AG04450 (cell line): ENCODE measurements around the gene UCHL5. TPM values are rescaled to one million over a fixed set of nuclear protein-coding genes. Genes with fewer than 3 reads are reported as not detected.

Experiments used
- CTCF ChIA-PET: fragments of 300-600, 350-600 bp; formaldehyde crosslinking; extraction: SDS; loops from one replicate; lab custom pipeline; 2022; ENCODE audit warnings: antibody characterized with exemption, inconsistent platforms; lab: Charles Lee
- POLR2A ChIA-PET: fragments of 350-600 bp; formaldehyde crosslinking; extraction: SDS; loops from one replicate; lab custom pipeline; 2021; ENCODE audit warnings: antibody characterized with exemption, inconsistent platforms; lab: Yijun Ruan, JAX
- DNase-seq: peaks from one replicate; pipeline ENCODE4 v3.0.0-alpha.2; 2011; ENCODE audit warnings: low read depth, low spot score
- H3K27ac ChIP-seq: one replicate; pipeline ENCODE4 v1.5.1; 2012; ENCODE audit warnings: low read depth, low read length, control low read depth
- H3K27me3 ChIP-seq: one replicate; pipeline ENCODE4 v1.6.0; 2012; ENCODE audit warnings: low read length; ENCODE audit not compliant: control insufficient read depth, insufficient read depth
- H3K4me3 ChIP-seq: 2 replicates; pipeline ENCODE4 v1.5.1; 2011; ENCODE audit warnings: mild to moderate bottlenecking, low read depth, low read length, control low read depth
- H3K9me3 ChIP-seq: 2 replicates; pipeline ENCODE4 v1.5.1; 2012; ENCODE audit warnings: low read length; ENCODE audit not compliant: control insufficient read depth, insufficient read depth
- CTCF ChIP-seq: IDR thresholded peaks from 2 replicates; pipeline ENCODE4 v1.5.1; 2011; ENCODE audit warnings: low read depth, low read length, control low read depth, inconsistent platforms
- polyA plus RNA-seq: library from polyadenylated mRNA; depleted of rRNA; stranded (reverse); fragments of >200 nt; gene quantifications from 2 replicates; pipeline ENCODE4 v1.2.3, GENCODE V29; 2011; rRNA removed
- small RNA-seq: library from RNA; depleted of rRNA; stranded (forward); fragments of <200 nt; gene quantifications from one replicate; pipeline ENCODE3, GENCODE V24; 2012; ENCODE audit warnings: low read depth; ENCODE audit not compliant: insufficient read length

The UCHL5 gene
- polyA plus RNA-seq, 1 experiment, result 28.8 TPM

- Histone ChIP-seq H3K4me3 (no peak overlapping the region), H3K27ac (no peak overlapping the region), H3K27me3 (no peaks in the 10 kb centered on the region), H3K9me3 (no peaks in the 10 kb centered on the region)
- CTCF ChIA-PET, result no interaction called here
- TF ChIP-seq CTCF, result no peak
- POLR2A ChIA-PET, result no interaction called here
- DNase-seq, result no peak
These were observed 93.1 kb downstream of the UCHL5 start for GRCh38 chr1:192966073-192966472.

GRCh38 chr1:192962901-192963300 is 96.3 kb downstream of the UCHL5 start:
- Histone ChIP-seq H3K27me3 (no peaks in the 10 kb centered on the region), H3K27ac (no peak overlapping the region), H3K4me3 (no peak overlapping the region), H3K9me3 (no peaks in the 10 kb centered on the region)
- TF ChIP-seq CTCF, result no peak
- POLR2A ChIA-PET, result no interaction called here
- CTCF ChIA-PET, result no interaction called here
- no peak for DNase-seq

Small RNA genes lying within 50 kb of the gene (small RNA-seq; reads per million reads assigned to genes)
- gene SCARNA18B, result 1.6 reads per million

Other genes with a start within 250 kb of the UCHL5 start
- 28.1 and 39.4 TPM in 2 replicates for gene RO60, start 252 bp upstream of the UCHL5 start, polyA plus RNA-seq
- 20.9 and 33.5 TPM in 2 replicates for gene GLRX2, start 46.1 kb upstream of the UCHL5 start, polyA plus RNA-seq
- gene CDC73, start 62.7 kb upstream of the UCHL5 start, polyA plus RNA-seq, result 40.2 and 56.4 TPM in 2 replicates
- 5.7 and 8.0 TPM in 2 replicates for gene B3GALT2, start 127.3 kb upstream of the UCHL5 start, polyA plus RNA-seq